SK-N-MC (cell line): ENCODE data around the gene CREB5.

Experiments
- EZH2 ChIP-seq: fragments of 200-600 bp; sonication (generic); IDR thresholded peaks from one replicate; pipeline ENCODE4 v1.6.1; 2017; ENCODE audit warnings: antibody characterized with exemption
- FOXP2 ChIP-seq: optimal IDR thresholded peaks from 2 replicates; pipeline ENCODE3; 2011; ENCODE audit warnings: mild to moderate bottlenecking, moderate library complexity; ENCODE audit not compliant: insufficient read depth; ENCODE audit errors: extremely low read length, control extremely low read depth
- POLR2AphosphoS5 ChIP-seq: IDR thresholded peaks from 2 replicates; pipeline ENCODE4 v1.6.1; 2012; ENCODE audit warnings: mild to moderate bottlenecking, low read depth, low read length, borderline replicate concordance

DNA sequence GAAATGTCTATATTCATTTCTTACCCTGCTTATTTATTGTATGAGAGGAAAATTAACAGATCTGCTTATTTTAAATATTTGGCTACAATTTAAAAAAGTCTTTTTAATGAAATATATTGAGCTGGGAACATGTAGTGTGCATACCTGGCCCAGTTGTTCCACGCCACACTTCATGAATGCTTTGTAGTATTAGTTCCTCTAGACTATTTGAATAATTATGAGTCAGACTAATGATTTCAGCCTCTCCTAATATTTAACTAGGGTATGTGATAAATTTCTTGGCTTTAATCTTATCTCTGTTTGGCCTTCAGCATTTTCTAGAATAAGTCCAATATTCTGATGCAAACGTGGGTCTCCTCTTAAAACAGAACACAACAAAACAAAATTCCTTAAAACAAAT, 226.6 kb downstream of the CREB5 start:
- TF ChIP-seq POLR2AphosphoS5 (no peak), EZH2 (no peak), FOXP2 (no peak)
